Kasumi-1 (cell line): Measurements from ENCODE around the gene RAB15.

Experiments used
- DNase-seq, 2 experiments: peaks; one replicate each; lab custom pipeline; 2025; lab: John Stamatoyannopoulos, UW

RAB15 gene

DNA sequence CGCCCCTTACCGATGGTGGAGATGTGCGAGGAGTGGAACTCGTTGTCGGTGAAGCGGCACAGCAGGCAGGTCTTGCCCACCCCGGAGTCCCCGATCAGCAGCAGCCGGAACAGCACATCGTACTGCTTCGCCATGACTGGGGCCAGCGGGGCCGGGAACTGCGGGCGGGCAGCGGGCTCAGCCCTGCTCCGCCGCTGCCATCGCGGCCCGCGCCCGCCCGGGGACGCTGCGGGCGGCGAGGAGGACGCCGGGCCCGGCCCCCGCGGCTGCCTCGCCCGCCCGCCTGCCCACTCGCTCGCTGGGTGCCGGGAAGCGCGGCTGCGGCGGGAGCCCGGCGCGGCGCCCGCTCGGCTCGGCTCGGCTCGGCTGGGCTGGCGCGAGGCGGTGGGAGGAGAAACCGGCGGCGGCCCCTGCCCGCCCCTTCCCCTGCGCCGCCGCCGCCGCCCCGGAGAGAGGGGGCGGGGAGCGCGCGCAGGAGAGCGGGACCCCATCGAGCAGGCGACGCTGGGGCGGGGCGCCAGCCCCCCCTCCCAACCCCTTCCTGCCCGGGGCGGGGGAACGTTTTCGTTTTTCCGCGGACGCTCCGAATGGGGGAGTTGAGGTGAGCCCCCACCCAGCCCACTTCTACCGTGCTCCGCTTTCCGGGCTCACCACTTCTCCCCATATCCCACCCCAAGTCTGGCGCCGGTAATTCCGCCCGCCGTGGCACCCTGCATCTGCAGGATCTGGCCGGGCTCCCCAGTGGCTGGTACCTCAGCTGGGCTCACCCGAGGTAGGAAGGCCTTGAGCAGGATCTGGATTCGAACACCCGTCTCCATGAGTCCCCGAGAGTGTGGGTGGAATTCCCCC lies at the start of gene RAB15:
RAB15 (minus strand) TSS at position 394 of the 849 bp plus-strand sequence; CDS start at position 134, 260 bp downstream.
- DNase-seq: peak in 1 of 2 experiments; percentile 25

DNA sequence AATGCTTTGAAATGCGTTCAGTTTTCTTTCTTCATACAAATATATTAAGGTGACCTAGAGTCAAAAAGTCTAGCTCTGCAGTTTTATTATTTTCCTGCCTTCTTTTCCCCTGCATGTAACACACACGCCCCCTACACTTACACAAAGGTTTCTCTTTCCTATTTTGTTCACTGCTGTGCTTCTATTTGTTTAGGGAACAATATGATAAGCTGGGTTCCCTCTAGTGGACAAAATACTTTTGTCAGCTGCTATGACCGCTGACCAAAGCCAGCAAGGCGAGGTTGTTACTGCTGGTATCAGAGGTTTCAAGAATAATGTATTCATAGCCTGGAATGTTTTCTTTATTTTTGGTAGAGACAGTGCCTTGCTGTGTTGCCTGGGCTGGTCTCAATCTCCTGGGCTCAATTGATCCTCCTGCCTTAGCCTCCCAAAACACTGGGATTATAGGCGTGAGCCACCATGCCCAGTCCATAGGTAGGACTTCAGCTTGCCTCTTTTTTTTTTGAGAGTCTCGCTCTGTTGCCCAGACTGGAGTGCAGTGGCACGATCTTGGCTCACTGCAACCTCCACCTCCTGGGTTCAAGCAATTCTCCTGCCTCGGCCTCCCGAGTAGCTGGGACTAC lies 47.9 kb upstream of the RAB15 start:
- peak; percentile 60 to 81 for DNase-seq

DNA sequence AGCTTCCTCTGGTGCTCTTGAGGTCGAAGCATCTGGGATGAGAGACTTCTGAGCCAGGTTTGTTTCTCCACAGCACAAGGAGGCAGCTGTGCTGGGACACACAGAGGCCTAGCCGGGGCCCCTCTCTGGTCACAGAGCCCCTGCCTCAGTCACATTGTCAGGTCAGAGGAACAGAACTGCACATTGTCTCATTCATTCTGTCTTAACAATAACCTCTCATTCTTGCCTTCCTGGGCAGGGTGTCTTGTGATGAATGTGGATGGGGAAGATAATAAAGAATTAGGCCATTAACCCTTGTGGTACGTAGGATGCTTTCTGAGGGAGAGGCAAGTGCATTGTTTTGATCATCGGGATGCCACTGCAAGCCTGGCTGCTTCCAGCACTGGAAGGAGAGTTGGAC lies 44.3 kb upstream of the RAB15 start:
- no peak for DNase-seq

DNA sequence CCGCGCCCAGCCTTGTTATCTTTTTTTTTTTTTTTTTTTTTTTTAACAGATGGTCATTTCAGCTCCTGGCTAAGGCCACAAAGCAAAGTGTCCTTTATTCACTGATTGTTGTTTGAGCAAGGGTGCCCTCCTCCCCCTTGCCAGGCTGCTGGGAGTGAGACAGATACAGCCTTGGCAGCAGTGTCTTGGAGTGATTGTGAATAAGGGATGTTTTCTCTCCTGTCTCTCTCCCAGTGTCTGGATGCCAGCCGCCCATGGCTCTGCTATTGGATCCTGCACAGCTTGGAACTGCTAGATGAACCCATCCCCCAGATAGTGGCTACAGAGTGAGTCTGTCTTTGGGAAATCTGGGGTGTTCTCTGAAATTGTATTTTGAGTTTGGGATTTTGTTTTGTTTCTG lies 43.3 kb upstream of the RAB15 start:
- no peak for DNase-seq

DNA sequence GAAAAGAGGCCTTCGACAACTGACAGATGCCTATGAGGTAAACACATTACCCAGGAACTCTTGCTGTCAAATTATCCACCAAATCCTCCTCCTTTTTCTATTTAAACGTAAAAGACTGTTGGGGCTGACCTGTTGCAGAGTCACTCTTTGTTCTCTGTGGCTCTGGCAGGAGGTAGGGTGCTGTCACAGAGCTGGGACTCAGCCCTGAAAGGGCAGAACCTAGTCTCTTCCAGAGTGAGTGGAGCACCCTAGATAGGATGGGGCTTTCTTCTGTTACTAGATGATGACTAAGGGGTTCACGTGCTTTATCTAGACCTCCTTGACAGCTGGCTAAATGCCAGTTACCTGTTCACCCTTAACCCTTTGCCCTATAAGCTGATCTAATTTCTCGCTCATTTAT lies 40.2 kb upstream of the RAB15 start:
- DNase-seq: no peak

DNA sequence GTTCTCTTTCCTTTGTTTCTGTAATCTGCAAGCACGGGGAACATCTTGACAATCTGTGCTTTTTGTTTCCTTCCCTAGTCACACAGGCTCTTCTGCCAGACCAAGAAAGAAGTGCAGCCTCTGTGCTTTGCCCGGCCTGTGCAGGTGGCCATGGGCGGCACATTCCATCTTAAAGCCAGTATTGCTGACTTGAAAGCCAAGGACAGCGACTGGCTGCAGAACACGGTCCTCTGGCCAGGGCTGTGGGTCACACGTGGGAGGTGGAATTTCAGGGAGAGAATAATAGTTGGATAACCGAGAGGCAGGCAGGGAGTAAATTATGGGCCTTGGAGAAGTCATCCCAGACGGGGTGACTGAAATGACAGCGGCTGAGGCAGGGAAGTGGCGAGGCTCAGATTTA lies 39.4 kb upstream of the RAB15 start:
- no peak for DNase-seq

DNA sequence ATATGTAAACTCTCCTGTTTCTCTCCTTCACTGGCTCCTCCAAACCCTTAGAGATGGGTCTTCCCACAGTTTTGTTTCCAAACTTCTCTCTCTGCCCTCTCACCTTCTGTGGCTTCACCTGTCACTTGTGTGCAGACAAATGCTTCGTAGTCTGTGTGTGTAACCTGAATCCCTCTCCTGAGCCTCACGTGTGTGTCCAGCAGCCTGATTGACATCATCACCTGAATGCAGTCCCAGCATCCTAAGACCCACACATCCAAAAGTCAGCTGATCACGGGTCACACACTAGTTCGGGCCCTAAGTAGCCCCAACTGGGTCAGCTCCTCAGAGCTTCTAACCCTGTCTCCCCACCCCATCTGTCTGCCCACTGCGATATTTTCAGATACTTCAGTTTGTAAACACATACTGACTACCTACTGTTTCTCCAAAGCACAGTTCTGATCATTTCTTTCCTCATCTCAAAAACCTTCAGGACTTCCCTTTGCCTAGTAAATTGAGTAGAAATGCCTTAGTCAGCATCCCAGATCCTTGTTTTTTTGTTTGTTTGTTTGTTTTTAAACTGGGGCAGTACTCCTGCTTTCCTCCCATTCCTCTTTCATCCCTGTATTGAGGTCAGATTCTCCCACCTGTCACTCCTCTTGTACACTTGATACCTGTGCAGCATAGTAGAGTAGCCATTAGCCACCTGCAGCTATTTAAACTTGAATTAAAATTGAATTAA lies 38.2 kb upstream of the RAB15 start:
- no peak for DNase-seq

DNA sequence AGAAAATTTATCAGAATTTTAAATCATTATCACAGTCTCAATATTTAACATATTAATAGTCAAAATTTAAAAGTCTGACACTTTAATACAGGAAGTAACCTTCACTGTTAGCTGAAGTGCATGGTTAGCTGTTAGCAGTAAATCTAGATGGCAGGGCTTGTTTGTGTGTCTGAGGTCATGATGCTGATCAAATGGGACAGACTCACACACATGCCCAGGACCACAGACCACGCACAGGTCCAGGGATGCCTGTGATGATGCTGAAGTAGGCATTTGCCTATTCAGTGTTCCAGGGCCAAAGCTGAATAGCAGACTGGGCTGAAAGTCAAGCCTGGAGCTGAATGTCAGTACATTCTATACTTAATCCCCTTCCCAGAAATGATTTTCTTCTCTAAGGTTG lies 35.1 kb upstream of the RAB15 start:
- no peak for DNase-seq

DNA sequence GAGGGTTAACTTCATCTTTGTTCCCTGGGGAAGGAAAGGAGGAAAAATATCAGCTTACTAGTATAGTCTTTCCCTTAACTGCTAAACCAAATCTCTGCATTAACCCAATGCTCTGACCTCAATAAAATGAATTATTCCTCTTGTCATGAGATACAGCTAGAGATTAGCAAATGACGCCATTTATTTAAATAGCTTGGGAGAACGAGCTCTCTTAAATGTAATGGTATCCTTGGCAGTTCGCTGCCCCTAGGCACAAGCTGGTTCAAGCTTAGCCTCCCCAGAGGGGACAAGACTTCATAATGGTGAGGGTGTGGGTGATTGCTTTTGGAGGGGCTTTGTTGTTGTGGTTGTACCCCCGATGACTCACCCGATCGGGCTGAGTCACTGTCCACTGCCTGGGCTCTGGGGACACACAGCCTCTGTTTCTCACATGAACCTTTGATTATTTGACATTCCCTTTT lies 34.2 kb upstream of the RAB15 start:
- no peak for DNase-seq

DNA sequence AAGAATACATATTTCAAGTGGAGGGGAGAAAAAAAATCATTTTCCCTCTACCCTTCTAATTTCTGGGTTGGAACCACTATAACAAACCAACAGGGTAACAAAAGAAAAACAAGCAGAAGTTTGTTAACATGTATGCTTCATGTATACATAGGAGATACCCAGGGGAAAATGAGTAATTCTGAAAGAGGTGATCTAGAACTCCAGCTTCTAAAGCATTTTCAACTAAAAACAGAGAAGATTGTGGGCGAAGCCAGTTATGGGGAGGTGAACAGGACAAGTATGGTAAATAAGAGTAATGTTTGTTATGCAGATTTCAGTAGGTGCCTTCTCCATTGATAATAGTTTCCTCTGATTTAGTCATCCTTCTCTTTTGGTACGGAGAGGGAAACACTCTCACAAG lies 31.3 kb upstream of the RAB15 start:
- DNase-seq: no peak

DNA sequence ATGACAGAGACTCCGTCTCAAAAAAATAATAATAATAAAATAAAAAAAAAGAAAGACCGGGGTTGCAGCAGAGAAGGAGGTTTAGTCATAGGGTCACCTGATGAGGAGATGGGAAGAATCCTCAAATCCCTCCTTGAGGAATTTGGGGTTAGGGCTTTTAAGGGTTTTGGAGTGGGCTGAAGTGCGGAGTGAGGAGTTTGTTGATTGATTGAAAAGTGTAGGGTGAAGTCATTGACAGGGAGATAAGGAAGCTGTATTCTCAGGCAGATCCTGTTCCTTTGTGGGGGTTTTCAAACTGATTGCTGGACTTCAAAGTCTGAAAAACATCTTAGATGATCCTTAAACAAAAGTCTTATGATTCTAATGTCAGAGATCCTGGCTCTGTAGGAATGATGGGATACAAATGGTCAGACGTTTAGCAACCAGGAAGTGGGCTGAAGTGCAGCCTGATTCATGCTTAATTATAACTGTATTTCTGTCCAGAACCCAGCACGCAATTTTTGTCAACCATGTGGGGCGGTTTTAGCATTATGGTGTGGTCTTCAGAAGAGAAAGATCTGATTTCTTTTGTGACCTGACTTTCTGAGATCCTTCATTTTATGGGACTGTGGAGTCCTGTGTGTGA lies 30.6 kb upstream of the RAB15 start:
- no peak for DNase-seq

DNA sequence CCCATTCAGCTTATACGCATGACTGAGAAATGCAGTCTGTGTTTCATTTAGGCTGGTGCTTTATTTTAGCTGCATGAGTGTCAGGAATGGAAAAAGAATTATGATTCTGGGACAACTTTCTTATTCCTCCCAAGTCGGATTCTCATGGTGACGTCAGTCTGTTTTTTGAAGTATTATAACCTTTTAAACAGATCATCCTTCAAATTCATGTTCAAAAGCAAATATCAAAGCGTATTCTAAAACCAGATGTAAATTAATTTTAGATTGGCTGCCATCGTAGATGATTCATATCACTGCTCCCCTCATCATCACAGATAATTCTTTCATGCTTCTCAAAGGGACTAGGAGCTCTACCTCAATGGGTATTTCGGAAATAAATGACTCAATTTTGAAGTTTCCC lies 29.6 kb upstream of the RAB15 start:
- DNase-seq: no peak

DNA sequence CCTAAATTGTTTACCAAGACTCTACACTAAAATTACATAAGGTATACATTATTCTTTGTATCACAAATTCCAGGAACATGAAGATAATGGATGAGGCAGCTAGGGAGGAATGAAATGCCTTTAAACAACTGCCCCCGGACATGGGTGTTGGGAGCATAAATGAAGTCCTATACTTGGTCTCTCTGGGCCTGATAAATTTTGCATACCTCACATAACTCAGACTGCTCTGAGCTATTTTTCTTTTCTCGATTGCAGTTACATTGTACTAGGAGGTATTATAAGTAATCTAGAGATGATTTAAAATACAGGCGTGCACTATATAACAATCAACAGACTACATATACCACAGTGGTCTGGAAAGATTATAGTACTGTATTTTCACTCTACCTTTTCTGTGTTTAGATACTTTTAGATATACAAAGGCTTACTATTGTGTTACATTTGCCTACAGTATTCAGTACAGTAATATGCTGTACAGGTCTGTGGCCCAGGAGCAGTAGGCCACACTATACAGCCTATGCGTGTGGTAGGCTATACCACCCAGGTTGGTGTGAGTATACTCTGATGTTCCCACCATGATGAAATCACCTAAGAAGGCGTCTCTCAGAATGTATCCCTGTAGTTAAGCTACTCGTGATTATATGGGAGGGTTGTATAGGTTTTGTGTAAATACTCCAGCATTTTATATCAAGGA lies 28.9 kb upstream of the RAB15 start:
- no peak for DNase-seq

DNA sequence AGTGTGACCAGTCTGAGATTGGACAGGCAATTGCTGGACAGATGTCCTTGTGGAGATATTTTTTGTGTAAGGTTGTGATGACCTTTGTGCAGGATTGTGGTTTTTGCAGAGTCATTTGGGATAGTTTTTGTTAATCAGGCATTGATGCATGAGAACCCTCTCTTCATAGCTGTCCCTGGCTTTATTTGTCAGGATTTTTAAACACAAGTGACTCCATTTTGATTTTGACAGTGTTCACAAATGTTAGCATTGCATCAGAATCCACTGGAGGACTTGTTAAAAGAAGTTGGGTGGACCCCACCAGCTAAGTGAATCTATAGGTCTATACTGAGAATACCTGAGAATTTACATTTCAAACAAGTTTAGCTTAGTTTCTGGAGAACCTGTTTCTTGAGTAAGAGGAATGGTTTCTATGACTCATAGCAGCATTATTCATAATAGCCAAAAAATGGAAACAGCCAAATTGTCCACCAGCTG lies 26.4 kb upstream of the RAB15 start:
- DNase-seq: no peak

DNA sequence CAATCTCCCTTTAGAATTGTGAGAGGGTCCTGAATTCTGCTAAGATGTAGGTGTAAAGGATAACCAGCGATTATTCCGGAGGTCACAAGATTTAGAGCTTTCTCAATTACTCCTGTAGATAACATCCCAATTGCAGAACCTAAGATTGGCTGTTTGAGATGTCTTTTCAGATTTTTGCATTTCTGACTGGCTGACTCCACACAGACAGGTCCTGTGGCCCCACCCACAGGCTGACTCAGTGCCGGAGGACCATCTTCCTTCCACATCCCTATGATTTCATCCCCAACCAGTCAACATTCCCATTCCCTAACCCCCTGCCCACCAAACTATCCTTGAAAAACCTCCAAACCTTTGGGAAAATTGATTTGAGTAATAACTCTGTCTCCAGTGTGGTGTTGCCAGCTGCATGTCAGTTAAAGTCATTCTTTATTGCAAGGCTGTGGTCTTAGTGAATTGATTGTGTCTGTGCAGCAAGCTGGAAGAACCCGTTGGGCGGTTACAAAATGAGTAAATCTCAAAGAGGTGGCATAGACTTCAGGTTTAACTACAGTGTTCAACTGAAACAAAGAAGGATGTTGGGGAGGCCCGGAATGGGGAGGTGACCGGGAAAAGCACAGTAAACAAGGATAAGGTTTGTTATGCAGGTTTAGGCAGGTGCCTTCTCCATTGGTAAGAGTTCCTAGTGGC lies 25.1 kb upstream of the RAB15 start:
- DNase-seq: no peak

DNA sequence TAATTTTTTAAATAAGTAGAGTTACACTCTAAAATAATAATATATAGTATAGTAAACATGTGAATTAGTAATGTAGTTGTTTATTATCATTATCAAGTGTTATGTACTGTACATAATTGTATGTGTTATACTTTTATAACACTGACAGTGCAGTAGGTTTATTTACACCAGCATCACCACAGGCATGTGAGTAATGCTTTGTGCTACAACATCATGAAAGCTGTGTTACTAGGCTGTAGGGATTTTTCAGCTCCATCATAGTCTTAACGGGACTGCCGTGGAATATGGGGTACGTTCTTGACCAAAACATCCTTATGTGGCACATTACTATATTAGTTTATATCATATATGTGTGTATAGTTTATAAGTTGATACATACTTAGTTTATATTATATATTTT lies 23.2 kb upstream of the RAB15 start:
- no peak for DNase-seq

DNA sequence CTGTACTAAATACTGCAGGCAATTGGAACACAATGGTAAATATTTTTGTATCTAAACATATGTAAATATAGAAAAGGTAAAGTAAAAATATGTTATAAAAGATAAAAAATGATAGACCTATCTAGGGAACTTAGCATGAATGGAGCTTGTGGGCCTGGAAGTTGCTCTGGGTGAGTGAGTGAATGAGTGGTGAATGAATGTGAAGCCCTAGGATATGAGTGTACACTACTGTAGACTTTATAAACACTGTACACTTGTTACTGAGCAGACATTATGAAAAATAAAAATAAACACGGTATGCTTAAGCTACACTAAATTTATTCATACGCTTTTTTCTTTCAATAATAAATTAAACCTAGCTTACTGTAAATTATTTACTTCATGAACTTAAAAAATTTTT lies 22.4 kb upstream of the RAB15 start:
- no peak for DNase-seq

DNA sequence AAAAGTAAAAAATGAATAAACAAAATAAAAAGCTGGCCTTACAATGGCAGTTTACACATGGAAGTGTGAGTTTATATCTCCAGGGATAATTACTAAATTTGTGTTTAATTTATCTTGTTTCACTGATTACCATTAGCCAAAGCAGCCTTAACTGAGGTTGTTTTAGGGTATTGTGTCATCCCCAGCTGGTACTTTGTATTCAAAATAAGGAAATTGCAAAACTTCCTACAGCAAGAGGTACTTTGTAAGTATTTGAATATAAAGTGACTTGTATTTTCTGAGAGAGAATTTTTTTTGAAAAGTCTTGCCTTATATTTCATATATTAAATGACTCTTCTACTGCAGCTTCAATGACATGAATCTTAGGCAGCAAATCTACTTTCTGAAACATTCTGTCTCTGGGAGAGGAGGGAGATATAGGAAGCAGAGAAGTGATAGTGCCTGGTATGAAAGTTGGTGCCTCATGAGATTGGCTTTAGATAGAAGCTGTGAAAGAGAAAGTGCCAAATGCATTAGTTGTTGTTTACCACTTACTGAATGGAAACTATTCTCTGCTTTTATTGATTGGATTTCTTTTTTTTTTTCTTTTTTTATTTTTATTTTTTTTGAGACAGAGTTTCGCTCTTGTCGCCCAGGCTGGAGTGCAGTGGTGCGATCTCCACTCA lies 21.3 kb upstream of the RAB15 start:
- peak; percentile 43 to 56 for DNase-seq

DNA sequence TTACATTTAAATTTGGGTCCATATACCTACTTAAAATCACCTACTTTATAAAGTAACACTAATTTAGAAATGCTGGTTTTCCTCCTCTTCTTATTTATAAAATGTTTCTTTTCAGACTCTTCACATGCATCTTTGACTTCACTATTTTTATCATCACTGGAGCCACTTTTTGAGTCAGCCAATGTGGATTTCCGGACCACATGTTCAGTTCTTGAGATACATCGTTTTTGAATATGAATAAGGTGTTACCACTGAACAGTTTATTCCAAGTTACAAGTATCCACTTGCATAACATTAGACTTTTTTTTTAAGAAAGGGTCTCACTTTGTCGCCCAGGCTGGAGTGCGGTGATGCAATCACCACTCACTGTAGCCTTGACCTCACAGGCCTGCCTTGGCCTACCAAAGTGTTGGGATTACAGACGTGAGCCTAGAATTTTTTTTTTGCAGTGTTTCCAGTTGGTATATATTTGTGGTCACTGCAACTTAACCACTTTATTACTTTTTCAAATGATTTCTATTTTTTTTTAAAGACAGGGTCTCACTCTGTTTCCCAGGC lies 20.3 kb upstream of the RAB15 start:
- DNase-seq: no peak

DNA sequence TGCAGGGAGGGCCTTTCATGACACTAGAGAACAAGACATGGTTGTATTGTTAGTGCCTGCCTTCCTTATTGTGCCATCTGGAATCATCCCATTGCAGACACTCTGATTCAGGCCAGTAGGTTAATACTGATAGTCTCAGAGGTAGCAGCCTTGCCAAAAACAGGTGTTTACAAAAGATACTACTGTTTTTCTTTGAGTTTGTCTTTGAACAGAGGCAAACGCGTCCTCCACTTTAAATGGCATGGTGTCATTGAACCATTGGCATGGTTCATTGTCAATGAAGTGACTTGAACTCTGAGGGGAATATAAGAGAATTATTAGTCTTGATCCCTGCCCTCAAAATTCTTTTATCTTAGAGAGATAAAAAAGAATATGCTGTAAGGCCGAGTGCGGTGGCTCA lies 18.8 kb upstream of the RAB15 start:
- no peak for DNase-seq
